Measurements from ENCODE around the gene GALC.

Gene GALC

GRCh38 chr14:87999277-87999676, 6.3 kb upstream of the GALC start:
- no peak overlapping the region for H3K4me3 ChIP-seq (ENCODE audit: low read length)
- TF ChIP-seq, protein P1, sequence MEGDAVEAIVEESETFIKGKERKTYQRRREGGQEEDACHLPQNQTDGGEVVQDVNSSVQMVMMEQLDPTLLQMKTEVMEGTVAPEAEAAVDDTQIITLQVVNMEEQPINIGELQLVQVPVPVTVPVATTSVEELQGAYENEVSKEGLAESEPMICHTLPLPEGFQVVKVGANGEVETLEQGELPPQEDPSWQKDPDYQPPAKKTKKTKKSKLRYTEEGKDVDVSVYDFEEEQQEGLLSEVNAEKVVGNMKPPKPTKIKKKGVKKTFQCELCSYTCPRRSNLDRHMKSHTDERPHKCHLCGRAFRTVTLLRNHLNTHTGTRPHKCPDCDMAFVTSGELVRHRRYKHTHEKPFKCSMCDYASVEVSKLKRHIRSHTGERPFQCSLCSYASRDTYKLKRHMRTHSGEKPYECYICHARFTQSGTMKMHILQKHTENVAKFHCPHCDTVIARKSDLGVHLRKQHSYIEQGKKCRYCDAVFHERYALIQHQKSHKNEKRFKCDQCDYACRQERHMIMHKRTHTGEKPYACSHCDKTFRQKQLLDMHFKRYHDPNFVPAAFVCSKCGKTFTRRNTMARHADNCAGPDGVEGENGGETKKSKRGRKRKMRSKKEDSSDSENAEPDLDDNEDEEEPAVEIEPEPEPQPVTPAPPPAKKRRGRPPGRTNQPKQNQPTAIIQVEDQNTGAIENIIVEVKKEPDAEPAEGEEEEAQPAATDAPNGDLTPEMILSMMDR (IDR thresholded peaks at IDR 0.05; ENCODE audit: insufficient read depth, low read depth, low read length, missing control alignments), result no peak
- no peak for DNase-seq (ENCODE audit: low read depth)

GRCh38 chr14:87998482-87998881, 5.5 kb upstream of the GALC start:
- no peak overlapping the region for H3K4me3 ChIP-seq (ENCODE audit: low read length)
- TF ChIP-seq, protein P1 (IDR thresholded peaks at IDR 0.05; ENCODE audit: insufficient read depth, low read depth, low read length, missing control alignments), result no peak
- DNase-seq (ENCODE audit: low read depth), result no peak

DNA sequence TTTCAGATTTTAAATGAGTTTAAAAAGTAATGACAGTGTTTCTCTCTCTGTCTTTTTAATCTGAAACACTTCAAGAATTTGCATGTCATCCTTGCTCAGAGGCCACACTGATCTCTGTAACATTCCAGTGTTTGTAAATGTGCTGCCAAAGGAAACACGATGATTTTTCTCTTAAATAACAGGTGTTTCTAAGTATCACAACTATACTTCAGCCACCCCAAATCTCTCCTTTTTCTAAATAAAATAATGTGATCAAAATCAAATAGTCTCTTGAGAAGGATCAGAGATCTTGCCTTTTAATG, 3.3 kb upstream of the GALC start:
- no peak for DNase-seq (ENCODE audit: low read depth)
- TF ChIP-seq, protein P1 (IDR thresholded peaks at IDR 0.05; ENCODE audit: insufficient read depth, low read depth, low read length, missing control alignments), result no peak
- no peak overlapping the region for H3K4me3 ChIP-seq (ENCODE audit: low read length)

GRCh38 chr14:87995500-87996290, 2.7 kb upstream of the GALC start:
- DNase-seq (ENCODE audit: low read depth), result no peak
- TF ChIP-seq, protein P1 (IDR thresholded peaks at IDR 0.05; ENCODE audit: insufficient read depth, low read depth, low read length, missing control alignments), result no peak

GRCh38 chr14:87994974-87995373, 2.0 kb upstream of the GALC start:
- no peak for DNase-seq (ENCODE audit: low read depth)
- TF ChIP-seq, protein P1 (IDR thresholded peaks at IDR 0.05; ENCODE audit: insufficient read depth, low read depth, low read length, missing control alignments), result no peak
- H3K4me3 ChIP-seq (ENCODE audit: low read length), result no peak overlapping the region

More at GRCh38 chr14:87995500-87996290, 2.7 kb upstream of the GALC start:
- H3K4me3 ChIP-seq (ENCODE audit: low read length), result no peak overlapping the region

DNA sequence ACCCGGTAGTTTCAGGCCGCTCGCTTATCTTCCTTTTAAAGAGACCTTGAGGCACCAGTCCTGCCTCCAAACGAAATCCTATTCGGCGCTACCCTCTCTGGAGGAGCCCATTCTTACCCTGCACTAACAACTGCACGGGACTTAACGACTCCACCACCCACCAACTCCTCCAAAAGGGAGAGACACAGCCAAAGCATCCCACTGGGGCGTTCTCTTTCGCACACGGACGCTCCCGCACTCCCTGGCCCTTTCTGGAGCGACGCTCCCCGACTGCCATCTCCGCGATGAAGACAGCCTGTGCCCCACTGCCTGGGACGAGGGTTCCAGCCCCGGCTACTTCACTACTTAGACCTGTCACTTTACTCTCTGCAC, 650 bp downstream of the GALC start:
- H3K4me3 ChIP-seq (ENCODE audit: low read length), result peak overlapping the region; percentile 55
- TF ChIP-seq, protein P1 (IDR thresholded peaks at IDR 0.05; ENCODE audit: insufficient read depth, low read depth, low read length, missing control alignments), result no peak
- DNase-seq (ENCODE audit: low read depth), result no peak

DNA sequence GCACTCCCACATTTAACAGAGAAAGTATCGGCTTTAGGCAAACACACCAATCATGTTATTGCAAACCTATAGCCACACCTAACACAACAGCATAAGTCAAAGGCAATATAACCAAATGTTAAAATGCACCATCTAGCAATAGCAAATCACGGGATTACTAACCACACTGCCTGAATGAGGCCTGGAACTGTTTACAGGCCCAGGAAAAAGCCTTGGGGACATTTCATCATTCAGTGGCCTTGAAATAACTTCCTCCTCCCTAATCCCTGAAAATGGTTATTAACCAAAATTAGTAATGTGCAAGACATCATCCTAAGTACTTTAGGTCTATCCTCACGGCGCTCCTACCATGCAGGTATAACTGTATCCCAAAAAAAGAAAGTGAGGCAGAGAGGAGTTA, 2.3 kb downstream of the GALC start:
- no peak for DNase-seq (ENCODE audit: low read depth)
- TF ChIP-seq, protein P1 (IDR thresholded peaks at IDR 0.05; ENCODE audit: insufficient read depth, low read depth, low read length, missing control alignments), result no peak
- no peak overlapping the region for H3K4me3 ChIP-seq (ENCODE audit: low read length)
